OCI-LY1 (cell line): ENCODE results near the gene SEMA4A.

ENCODE experiments used
- H2AFZ ChIP-seq: fragments of 200-600 bp; sonication (generic), shearing (Covaris generic); 2 replicates; pipeline ENCODE4 v1.6.0; 2014; ENCODE audit warnings: antibody characterized with exemption, mild to moderate bottlenecking, low read length
- H3F3A ChIP-seq: fragments of 200-600 bp; sonication (generic), shearing (Covaris generic); 2 replicates; pipeline ENCODE4 v1.6.0; 2014; ENCODE audit warnings: mild to moderate bottlenecking, antibody characterized with exemption, low read length, moderate library complexity; ENCODE audit not compliant: insufficient read depth
- H3K27ac ChIP-seq: fragments of 200-600 bp; sonication (generic); 2 replicates; pipeline ENCODE4 v1.5.1; 2014; ENCODE audit warnings: low read length, mixed run types, mild to moderate bottlenecking, low read depth; ENCODE audit not compliant: poor library complexity, severe bottlenecking
- H3K27me3 ChIP-seq: fragments of 200-600 bp; sonication (generic); 2 replicates; pipeline ENCODE4 v1.6.0; 2014; ENCODE audit warnings: antibody characterized with exemption, mild to moderate bottlenecking, low read length, moderate library complexity; ENCODE audit not compliant: insufficient read depth
- H3K36me3 ChIP-seq: fragments of 200-600 bp; sonication (generic); 2 replicates; pipeline ENCODE4 v1.6.1; 2014; ENCODE audit warnings: mild to moderate bottlenecking, antibody characterized with exemption, low read length, moderate library complexity, mixed read lengths; ENCODE audit not compliant: insufficient read depth
- H3K4me1 ChIP-seq: fragments of 200-600 bp; sonication (generic); 2 replicates; pipeline ENCODE4 v1.5.1; 2014; ENCODE audit warnings: mild to moderate bottlenecking, low read length, moderate library complexity; ENCODE audit not compliant: insufficient read depth, severe bottlenecking
- H3K4me2 ChIP-seq: fragments of 200-600 bp; sonication (generic), shearing (Covaris generic); 2 replicates; pipeline ENCODE4 v1.6.1; 2014; ENCODE audit warnings: low read length
- H3K4me3 ChIP-seq: fragments of 200-600 bp; sonication (generic); 2 replicates; pipeline ENCODE4 v1.5.1; 2014; ENCODE audit warnings: low read length, low read depth, mild to moderate bottlenecking, mixed read lengths; ENCODE audit not compliant: poor library complexity, severe bottlenecking
- H3K79me2 ChIP-seq: fragments of 200-600 bp; shearing (Covaris generic); 2 replicates; pipeline ENCODE4 v1.6.1; 2016; ENCODE audit warnings: mixed run types, low read length, mixed read lengths; ENCODE audit not compliant: insufficient read depth
- H3K9ac ChIP-seq: fragments of 200-600 bp; sonication (generic), shearing (Covaris generic); 2 replicates; pipeline ENCODE4 v1.6.1; 2014; ENCODE audit warnings: mild to moderate bottlenecking, low read length, mixed read lengths
- H3K9me2 ChIP-seq: fragments of 200-600 bp; sonication (generic), shearing (Covaris generic); 2 replicates; pipeline ENCODE4 v1.6.1; 2014; ENCODE audit warnings: low read depth, mild to moderate bottlenecking, low read length, mixed read lengths
- H3K9me3 ChIP-seq: fragments of 200-600 bp; shearing (Covaris generic); 2 replicates; pipeline ENCODE4 v1.6.1; 2014; ENCODE audit warnings: low read length, mixed read lengths
- H4K20me1 ChIP-seq: fragments of 200-600 bp; sonication (generic), shearing (Covaris generic); 2 replicates; pipeline ENCODE4 v1.6.0; 2016; ENCODE audit warnings: mild to moderate bottlenecking, low read length; ENCODE audit not compliant: insufficient read depth
- CTCF ChIP-seq: fragments of 200-600 bp; sonication (generic), shearing (Covaris generic); IDR thresholded peaks from 2 replicates; pipeline ENCODE4 v1.5.1; 2017; ENCODE audit warnings: mild to moderate bottlenecking, antibody characterized with exemption, low read length, moderate library complexity, mixed read lengths
- EZH2 ChIP-seq: fragments of 200-600 bp; sonication (generic), shearing (Covaris generic); IDR thresholded peaks from 2 replicates; pipeline ENCODE4 v1.8.0; 2017; ENCODE audit warnings: borderline replicate concordance, mixed run types, mild to moderate bottlenecking, antibody characterized with exemption, low read length, moderate library complexity, mixed read lengths

Gene SEMA4A

DNA sequence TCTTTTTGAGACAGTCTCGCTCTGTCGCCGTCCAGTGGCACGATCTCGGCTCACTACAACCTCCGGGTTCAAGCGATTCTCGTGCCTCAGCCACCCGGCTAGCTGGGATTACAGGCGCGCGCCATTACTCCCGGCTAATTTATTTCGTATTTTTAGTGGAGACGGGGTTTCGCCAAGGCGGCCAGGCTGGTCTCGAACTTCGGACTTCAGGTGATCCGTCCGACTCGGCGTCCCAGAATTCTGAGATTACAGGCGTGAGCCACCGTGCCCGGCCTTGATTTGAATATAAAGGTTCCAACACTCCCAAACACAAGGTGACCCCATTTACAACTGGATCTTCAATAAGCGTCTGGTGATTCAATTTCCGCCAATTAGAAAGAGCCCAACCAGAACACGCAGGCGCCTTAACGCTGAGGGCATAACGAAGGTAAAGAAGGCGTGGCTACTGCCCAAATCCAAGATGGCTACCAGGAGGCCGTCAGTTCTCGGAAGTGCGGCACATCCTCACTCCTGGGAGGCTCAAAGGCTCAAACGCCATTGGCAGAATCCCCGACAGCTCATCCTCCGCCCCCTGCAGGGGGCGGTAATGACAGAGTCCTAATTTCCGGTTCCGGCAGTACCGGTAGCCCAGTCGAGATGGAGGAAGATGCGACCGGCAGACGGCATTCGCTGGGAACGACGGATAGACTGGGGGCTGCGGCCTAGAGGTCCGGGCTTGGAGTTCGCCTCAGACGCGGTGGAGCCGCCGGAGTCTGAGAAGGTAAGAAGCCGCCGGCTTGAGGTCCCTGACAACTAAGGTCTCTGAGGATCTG, 40.3 kb downstream of the SEMA4A start, which contains the start of gene SLC25A44:
TSS of gene SLC25A44 (plus strand) at position 617 of the 812 bp plus-strand sequence. CDS start 5,744 bp downstream, outside the sequence.
- Histone ChIP-seq H3K4me1 (peaks cover 36% of the 10 kb centered on the region), H3K4me2 (peak within 1 kb of the TSS; percentile 93), H3K9ac (peak within 1 kb of the TSS; percentile 87), H3K9me2 (no peaks in the 10 kb centered on the region), H3F3A (no peaks in the 10 kb centered on the region), H3K36me3 (peaks cover 23% of the 10 kb centered on the region; the same call in 1 of the 2 replicates), H3K27me3 (no peaks in the 10 kb centered on the region), H3K9me3 (peaks cover 4% of the 10 kb centered on the region; the same call in 1 of the 2 replicates), H3K79me2 (peaks cover 30% of the 10 kb centered on the region), H2AFZ (no peak within 1 kb of the TSS), H3K4me3 (peak within 1 kb of the TSS; percentile 92), H4K20me1 (no peaks in the 10 kb centered on the region), H3K27ac (peak within 1 kb of the TSS; percentile 53)
- TF ChIP-seq CTCF (peak; percentile 16; the same call in 1 of the 2 replicates), EZH2 (no peak)

DNA sequence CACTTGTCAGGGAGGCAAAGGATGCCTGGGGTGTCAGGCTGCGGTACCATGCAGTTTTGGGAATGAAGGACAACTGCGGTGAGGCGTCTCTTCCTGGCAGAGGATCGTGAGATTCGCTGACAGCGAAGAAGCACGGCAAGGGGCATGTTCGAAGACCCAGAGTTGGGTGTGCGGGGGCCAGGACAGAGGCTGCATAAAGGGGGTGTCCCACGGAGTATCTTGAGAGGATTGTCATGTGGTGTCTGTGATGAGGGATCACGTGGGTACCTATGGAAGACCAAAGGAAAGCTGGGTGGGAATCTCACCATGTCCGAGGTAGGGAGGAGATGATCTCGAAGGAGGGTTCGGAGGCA, 40.9 kb downstream of the SEMA4A start:
- Histone ChIP-seq H3K27ac (no peak overlapping the region), H3K4me2 (peak overlapping the region; percentile 93), H3K79me2 (peaks cover 30% of the 10 kb centered on the region), H3F3A (no peaks in the 10 kb centered on the region), H4K20me1 (no peaks in the 10 kb centered on the region), H3K9ac (peak overlapping the region; percentile 87), H3K9me3 (peaks cover 4% of the 10 kb centered on the region; the same call in 1 of the 2 replicates), H3K4me1 (peaks cover 36% of the 10 kb centered on the region), H3K4me3 (peak overlapping the region; percentile 92), H3K36me3 (peaks cover 27% of the 10 kb centered on the region; the same call in 1 of the 2 replicates), H2AFZ (no peak overlapping the region), H3K9me2 (no peaks in the 10 kb centered on the region), H3K27me3 (no peaks in the 10 kb centered on the region)
- TF ChIP-seq CTCF (no peak), EZH2 (no peak)

DNA sequence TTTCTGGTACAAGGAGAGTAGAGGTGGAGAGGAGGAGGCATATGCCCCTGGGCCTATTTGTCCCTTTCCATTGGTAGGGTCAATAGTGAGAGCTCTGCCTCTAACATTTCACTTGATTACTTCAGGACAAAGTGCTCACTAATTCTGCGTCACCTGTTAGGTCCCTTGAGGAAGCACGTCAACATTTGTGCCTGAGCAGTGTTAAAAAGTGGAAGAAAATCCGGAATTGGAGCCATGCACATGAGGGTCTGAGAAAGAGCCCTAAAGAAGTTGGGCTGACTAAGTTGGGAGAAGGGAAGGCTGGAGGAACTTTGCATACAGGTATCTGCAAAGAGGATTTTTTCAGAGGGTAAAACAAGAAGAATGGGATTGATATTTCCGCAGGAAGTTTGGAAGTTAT, 42.5 kb downstream of the SEMA4A start:
- Histone ChIP-seq H3K27me3 (no peaks in the 10 kb centered on the region), H2AFZ (no peak overlapping the region), H3K4me3 (peak overlapping the region; percentile 28), H3K4me2 (peak overlapping the region; percentile 31), H3K9me3 (0 out of 2 replicates have a peak, but pooled peaks cover 4% of the 10 kb centered on the region), H3K9ac (no peak overlapping the region; the same call in 1 of the 2 replicates), H3K79me2 (peaks cover 30% of the 10 kb centered on the region), H3K9me2 (no peaks in the 10 kb centered on the region), H3F3A (no peaks in the 10 kb centered on the region), H4K20me1 (no peaks in the 10 kb centered on the region), H3K27ac (no peak overlapping the region), H3K4me1 (peaks cover 36% of the 10 kb centered on the region), H3K36me3 (peaks cover 41% of the 10 kb centered on the region)
- TF ChIP-seq CTCF (no peak), EZH2 (no peak)
